WTC11 (cell line): Measurements from ENCODE around the gene MLXIP.
"Not testable (repeated sequence)": the region's sequence is repeated elsewhere in the genome, so short reads cannot be mapped to it uniquely, and the experiment has no call there.

Experiments used
- CBFB ChIP-seq: sonication (generic); formaldehyde crosslinking; IDR thresholded peaks from 2 replicates; pipeline ENCODE4 v1.8.1; 2022; ENCODE audit warnings: mild to moderate bottlenecking, low read depth, missing genetic modification reagents
- CREB1 ChIP-seq: sonication (generic); formaldehyde crosslinking; IDR thresholded peaks from 2 replicates; pipeline ENCODE4 v1.8.0; 2023; ENCODE audit warnings: mild to moderate bottlenecking, missing genetic modification reagents
- SOX15 ChIP-seq: fragments of 250-450 bp; sonication (Bioruptor Pico); IDR thresholded peaks from 2 replicates; pipeline ENCODE4 v1.9.0; 2021; ENCODE audit warnings: mild to moderate bottlenecking
- TEAD1 ChIP-seq: sonication (generic); formaldehyde crosslinking; IDR thresholded peaks from 2 replicates; pipeline ENCODE4 v1.8.0; 2022; ENCODE audit warnings: mild to moderate bottlenecking, missing genetic modification reagents
- ZNF416 ChIP-seq: fragments of 250-450 bp; sonication (Bioruptor Pico); IDR thresholded peaks from 2 replicates; pipeline ENCODE4 v1.9.0; 2021; ENCODE audit warnings: mild to moderate bottlenecking, inconsistent platforms
- TF ChIP-seq, protein P1 (sequence below): sonication (generic); formaldehyde crosslinking; IDR thresholded peaks from 2 replicates; pipeline ENCODE4 v1.8.1; 2023; ENCODE audit warnings: mild to moderate bottlenecking, missing genetic modification reagents, moderate library complexity
- TF ChIP-seq, protein P2 (sequence below): fragments of 200-600 bp; IDR thresholded peaks from 2 replicates; pipeline ENCODE4 v1.8.0; 2022; ENCODE audit warnings: antibody characterized with exemption
- TF ChIP-seq, protein P3 (sequence below): sonication (generic); formaldehyde crosslinking; conservative IDR thresholded peaks from 2 replicates; pipeline ENCODE4 v1.8.1; 2023; ENCODE audit warnings: mild to moderate bottlenecking, low read depth, missing genetic modification reagents, moderate library complexity
- TF ChIP-seq, protein P4 (sequence below): sonication (generic); formaldehyde crosslinking; IDR thresholded peaks from 2 replicates; pipeline ENCODE4 v1.8.0; 2022; ENCODE audit warnings: mild to moderate bottlenecking, missing genetic modification reagents
- TF ChIP-seq, protein P5 (sequence below): sonication (generic); formaldehyde crosslinking; IDR thresholded peaks from 2 replicates; pipeline ENCODE4 v1.8.1; 2022; ENCODE audit warnings: mild to moderate bottlenecking, moderate library complexity, missing genetic modification reagents

DNA sequence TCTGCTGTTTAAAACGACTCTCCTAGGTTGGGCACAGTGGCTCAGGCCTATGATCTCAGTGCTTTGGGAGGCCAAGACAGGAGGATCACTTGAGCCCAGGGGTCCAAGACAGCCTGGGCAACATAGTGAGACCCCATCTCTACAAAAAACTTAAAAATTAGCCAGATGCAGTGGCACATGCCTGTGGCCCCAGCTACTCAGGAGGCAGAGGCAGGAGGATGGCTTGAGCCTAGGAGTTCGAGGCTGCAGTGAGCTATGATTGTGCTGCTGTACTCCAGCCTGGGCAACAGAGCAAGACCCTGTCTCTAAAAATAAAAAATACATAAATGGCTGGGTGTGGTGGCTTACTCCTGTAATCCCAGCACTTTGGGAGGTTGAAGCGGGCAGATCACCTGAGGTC, 37.1 kb upstream of the MLXIP start:
- TF ChIP-seq, protein P1, sequence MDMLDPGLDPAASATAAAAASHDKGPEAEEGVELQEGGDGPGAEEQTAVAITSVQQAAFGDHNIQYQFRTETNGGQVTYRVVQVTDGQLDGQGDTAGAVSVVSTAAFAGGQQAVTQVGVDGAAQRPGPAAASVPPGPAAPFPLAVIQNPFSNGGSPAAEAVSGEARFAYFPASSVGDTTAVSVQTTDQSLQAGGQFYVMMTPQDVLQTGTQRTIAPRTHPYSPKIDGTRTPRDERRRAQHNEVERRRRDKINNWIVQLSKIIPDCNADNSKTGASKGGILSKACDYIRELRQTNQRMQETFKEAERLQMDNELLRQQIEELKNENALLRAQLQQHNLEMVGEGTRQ (CRISPR knock-in tag): not testable (repeated sequence)
- not testable (repeated sequence) for TF ChIP-seq CBFB; SOX15 (CRISPR knock-in tag); ZNF416 (CRISPR knock-in tag); TEAD1; CREB1 (CRISPR knock-in tag)
- TF ChIP-seq, protein P2, sequence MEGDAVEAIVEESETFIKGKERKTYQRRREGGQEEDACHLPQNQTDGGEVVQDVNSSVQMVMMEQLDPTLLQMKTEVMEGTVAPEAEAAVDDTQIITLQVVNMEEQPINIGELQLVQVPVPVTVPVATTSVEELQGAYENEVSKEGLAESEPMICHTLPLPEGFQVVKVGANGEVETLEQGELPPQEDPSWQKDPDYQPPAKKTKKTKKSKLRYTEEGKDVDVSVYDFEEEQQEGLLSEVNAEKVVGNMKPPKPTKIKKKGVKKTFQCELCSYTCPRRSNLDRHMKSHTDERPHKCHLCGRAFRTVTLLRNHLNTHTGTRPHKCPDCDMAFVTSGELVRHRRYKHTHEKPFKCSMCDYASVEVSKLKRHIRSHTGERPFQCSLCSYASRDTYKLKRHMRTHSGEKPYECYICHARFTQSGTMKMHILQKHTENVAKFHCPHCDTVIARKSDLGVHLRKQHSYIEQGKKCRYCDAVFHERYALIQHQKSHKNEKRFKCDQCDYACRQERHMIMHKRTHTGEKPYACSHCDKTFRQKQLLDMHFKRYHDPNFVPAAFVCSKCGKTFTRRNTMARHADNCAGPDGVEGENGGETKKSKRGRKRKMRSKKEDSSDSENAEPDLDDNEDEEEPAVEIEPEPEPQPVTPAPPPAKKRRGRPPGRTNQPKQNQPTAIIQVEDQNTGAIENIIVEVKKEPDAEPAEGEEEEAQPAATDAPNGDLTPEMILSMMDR: not testable (repeated sequence)
- TF ChIP-seq, protein P3, sequence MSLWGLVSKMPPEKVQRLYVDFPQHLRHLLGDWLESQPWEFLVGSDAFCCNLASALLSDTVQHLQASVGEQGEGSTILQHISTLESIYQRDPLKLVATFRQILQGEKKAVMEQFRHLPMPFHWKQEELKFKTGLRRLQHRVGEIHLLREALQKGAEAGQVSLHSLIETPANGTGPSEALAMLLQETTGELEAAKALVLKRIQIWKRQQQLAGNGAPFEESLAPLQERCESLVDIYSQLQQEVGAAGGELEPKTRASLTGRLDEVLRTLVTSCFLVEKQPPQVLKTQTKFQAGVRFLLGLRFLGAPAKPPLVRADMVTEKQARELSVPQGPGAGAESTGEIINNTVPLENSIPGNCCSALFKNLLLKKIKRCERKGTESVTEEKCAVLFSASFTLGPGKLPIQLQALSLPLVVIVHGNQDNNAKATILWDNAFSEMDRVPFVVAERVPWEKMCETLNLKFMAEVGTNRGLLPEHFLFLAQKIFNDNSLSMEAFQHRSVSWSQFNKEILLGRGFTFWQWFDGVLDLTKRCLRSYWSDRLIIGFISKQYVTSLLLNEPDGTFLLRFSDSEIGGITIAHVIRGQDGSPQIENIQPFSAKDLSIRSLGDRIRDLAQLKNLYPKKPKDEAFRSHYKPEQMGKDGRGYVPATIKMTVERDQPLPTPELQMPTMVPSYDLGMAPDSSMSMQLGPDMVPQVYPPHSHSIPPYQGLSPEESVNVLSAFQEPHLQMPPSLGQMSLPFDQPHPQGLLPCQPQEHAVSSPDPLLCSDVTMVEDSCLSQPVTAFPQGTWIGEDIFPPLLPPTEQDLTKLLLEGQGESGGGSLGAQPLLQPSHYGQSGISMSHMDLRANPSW (CRISPR knock-in tag): not testable (repeated sequence)
- TF ChIP-seq, protein P4, sequence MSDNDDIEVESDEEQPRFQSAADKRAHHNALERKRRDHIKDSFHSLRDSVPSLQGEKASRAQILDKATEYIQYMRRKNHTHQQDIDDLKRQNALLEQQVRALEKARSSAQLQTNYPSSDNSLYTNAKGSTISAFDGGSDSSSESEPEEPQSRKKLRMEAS: not testable (repeated sequence)
- TF ChIP-seq, protein P5, sequence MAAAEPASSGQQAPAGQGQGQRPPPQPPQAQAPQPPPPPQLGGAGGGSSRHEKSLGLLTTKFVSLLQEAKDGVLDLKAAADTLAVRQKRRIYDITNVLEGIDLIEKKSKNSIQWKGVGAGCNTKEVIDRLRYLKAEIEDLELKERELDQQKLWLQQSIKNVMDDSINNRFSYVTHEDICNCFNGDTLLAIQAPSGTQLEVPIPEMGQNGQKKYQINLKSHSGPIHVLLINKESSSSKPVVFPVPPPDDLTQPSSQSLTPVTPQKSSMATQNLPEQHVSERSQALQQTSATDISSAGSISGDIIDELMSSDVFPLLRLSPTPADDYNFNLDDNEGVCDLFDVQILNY: not testable (repeated sequence)
